ENCODE data around the gene SCARF2. TPM values are rescaled to one million over a fixed set of nuclear protein-coding genes. Genes with fewer than 3 reads are reported as not detected.

The SCARF2 gene
- total and polyA plus RNA-seq, 2 donors from 2014 or later: 5.0 to 12.3 TPM

- peaks cover 0 to 12% (median 4%) of the 10 kb centered on the region in 3 donors for H3K4me1 ChIP-seq (ENCODE audit: control insufficient read depth in 2 of 3, insufficient read depth in 2 of 3, low read depth in 1 of 3, low read length in 3 of 3)
- peak in 1 of 5 donors; percentile 76 for DNase-seq
- TF ChIP-seq CTCF (IDR thresholded peaks at IDR 0.05; ENCODE audit: borderline replicate concordance, extremely low read depth, insufficient read depth): no peak
- H3K9ac ChIP-seq (ENCODE audit: low read length in 3 of 3): no peak overlapping the region
- no peaks in the 10 kb centered on the region for H3K27me3 ChIP-seq (ENCODE audit: control insufficient read depth, insufficient read depth, low read length)
- intact Hi-C loops (cut with DNase I): no loop called here
- no peaks in the 10 kb centered on the region for H3K9me3 ChIP-seq (ENCODE audit: control insufficient read depth in 2 of 3, insufficient read depth in 1 of 3, low read length in 3 of 3)
- H3K36me3 ChIP-seq (ENCODE audit: control insufficient read depth in 2 of 3, insufficient read depth in 3 of 3, low read length in 3 of 3): peaks cover 0 to 10% (median 8%) of the 10 kb centered on the region in 3 donors
- no peak overlapping the region for H3K27ac ChIP-seq (ENCODE audit: low read depth in 2 of 2, low read length in 2 of 2)
- no peak for FAIRE-seq
- H3K4me3 ChIP-seq (ENCODE audit: low read length in 3 of 3): no peak overlapping the region
These were observed 4.2 kb upstream of the SCARF2 start for GRCh38 chr22:20441631-20442484.

- intact Hi-C loops (cut with DNase I): no loop called here
- Histone ChIP-seq H3K36me3 (ENCODE audit: control insufficient read depth in 2 of 3, insufficient read depth in 3 of 3, low read length in 3 of 3) (peaks cover 0 to 6% (median 3%) of the 10 kb centered on the region in 3 donors), H3K4me1 (ENCODE audit: control insufficient read depth in 2 of 3, insufficient read depth in 2 of 3, low read depth in 1 of 3, low read length in 3 of 3) (peaks cover 0 to 17% (median 4%) of the 10 kb centered on the region in 3 donors), H3K9ac (ENCODE audit: low read length in 3 of 3) (no peak overlapping the region), H3K27ac (ENCODE audit: low read depth in 2 of 2, low read length in 2 of 2) (no peak overlapping the region), H3K27me3 (ENCODE audit: control insufficient read depth, insufficient read depth, low read length) (no peaks in the 10 kb centered on the region), H3K9me3 (ENCODE audit: control insufficient read depth in 2 of 3, insufficient read depth in 1 of 3, low read length in 3 of 3) (no peaks in the 10 kb centered on the region), H3K4me3 (ENCODE audit: low read length in 3 of 3) (no peak overlapping the region)
- no peak for TF ChIP-seq CTCF (IDR thresholded peaks at IDR 0.05; ENCODE audit: borderline replicate concordance, extremely low read depth, insufficient read depth)
- no peak for FAIRE-seq
- DNase-seq: peak in 1 of 5 donors; percentile 52
These were observed 3.3 kb upstream of the SCARF2 start for GRCh38 chr22:20440637-20441591.

- intact Hi-C loops (cut with DNase I): no loop called here
- peaks cover 0 to 3% (median 2%) of the 10 kb centered on the region in 3 donors for H3K36me3 ChIP-seq (ENCODE audit: control insufficient read depth in 2 of 3, insufficient read depth in 3 of 3, low read length in 3 of 3)
- FAIRE-seq: no peak
- H3K4me3 ChIP-seq (ENCODE audit: low read length in 3 of 3): no peak overlapping the region
- H3K9me3 ChIP-seq (ENCODE audit: control insufficient read depth in 2 of 3, insufficient read depth in 1 of 3, low read length in 3 of 3): no peaks in the 10 kb centered on the region
- H3K9ac ChIP-seq (ENCODE audit: low read length in 3 of 3): no peak overlapping the region
- TF ChIP-seq CTCF (IDR thresholded peaks at IDR 0.05; ENCODE audit: borderline replicate concordance, extremely low read depth, insufficient read depth): no peak
- H3K27ac ChIP-seq (ENCODE audit: low read depth in 2 of 2, low read length in 2 of 2): no peak overlapping the region
- H3K27me3 ChIP-seq (ENCODE audit: control insufficient read depth, insufficient read depth, low read length): no peaks in the 10 kb centered on the region
- peaks cover 0 to 23% (median 4%) of the 10 kb centered on the region in 3 donors for H3K4me1 ChIP-seq (ENCODE audit: control insufficient read depth in 2 of 3, insufficient read depth in 2 of 3, low read depth in 1 of 3, low read length in 3 of 3)
- peak in 1 of 5 donors; percentile 47 for DNase-seq
These were observed 2.4 kb upstream of the SCARF2 start for GRCh38 chr22:20439928-20440575.

All from kidney (tissue), 14 donors.